Astrocyte (in vitro differentiated cells and primary cell): Measurements from ENCODE around the gene FGFRL1. TPM values are rescaled to one million over a fixed set of nuclear protein-coding genes. Genes with fewer than 3 reads are reported as not detected.
A peak's percentile ranks its signal among the peaks of the same experiment; 100 is the strongest.

Experiments used
- DNase-seq: peaks from one replicate; pipeline ENCODE4 v3.0.0-alpha.2; 2010; ENCODE audit warnings: low read depth
- FAIRE-seq: peaks from 2 replicates; lab custom pipeline; 2011; peaks lifted over from hg19 to GRCh38; lab: Jason Lieb, UNC
- H2AFZ ChIP-seq: 2 replicates; pipeline ENCODE4 v1.6.0; 2012; ENCODE audit warnings: low read depth, low read length, inconsistent platforms
- H3K27ac ChIP-seq: 2 replicates; pipeline ENCODE4 v1.5.1; 2011; ENCODE audit warnings: low read depth, low read length, inconsistent platforms
- H3K27me3 ChIP-seq: 2 replicates; pipeline ENCODE4 v1.6.0; 2011; ENCODE audit warnings: low read length, inconsistent platforms; ENCODE audit not compliant: insufficient read depth
- H3K36me3 ChIP-seq: 2 replicates; pipeline ENCODE4 v1.5.1; 2011; ENCODE audit warnings: low read length, inconsistent platforms; ENCODE audit not compliant: insufficient read depth
- H3K4me1 ChIP-seq: 2 replicates; pipeline ENCODE4 v1.5.1; 2011; ENCODE audit warnings: low read length, inconsistent platforms; ENCODE audit not compliant: insufficient read depth
- H3K4me2 ChIP-seq: 2 replicates; pipeline ENCODE4 v1.6.0; 2012; ENCODE audit warnings: low read length, inconsistent platforms
- H3K4me3 ChIP-seq: 2 replicates; pipeline ENCODE4 v1.5.1; 2011; ENCODE audit warnings: low read depth, mild to moderate bottlenecking, low read length, inconsistent platforms; ENCODE audit not compliant: insufficient read depth
- H3K79me2 ChIP-seq: 2 replicates; pipeline ENCODE4 v1.6.0; 2012; ENCODE audit warnings: mild to moderate bottlenecking, low read length, inconsistent platforms; ENCODE audit not compliant: insufficient read depth
- H3K9ac ChIP-seq: 2 replicates; pipeline ENCODE4 v1.6.0; 2012; ENCODE audit warnings: mild to moderate bottlenecking, low read length, inconsistent platforms
- H3K9me3 ChIP-seq: 2 replicates; pipeline ENCODE4 v1.5.1; 2012; ENCODE audit warnings: low read depth, mild to moderate bottlenecking, low read length, inconsistent platforms; ENCODE audit not compliant: insufficient read depth
- H4K20me1 ChIP-seq: 2 replicates; pipeline ENCODE4 v1.6.0; 2012; ENCODE audit warnings: low read length, inconsistent platforms; ENCODE audit not compliant: insufficient read depth
- H3K27ac Mint-ChIP-seq: one replicate; pipeline ENCODE4 v1.8.0; 2021; ENCODE audit warnings: mild to moderate bottlenecking, mixed read lengths; ENCODE audit not compliant: unreplicated experiment
- H3K27me3 Mint-ChIP-seq: one replicate; pipeline ENCODE4 v1.8.0; 2021; ENCODE audit warnings: low read depth, mixed read lengths; ENCODE audit not compliant: unreplicated experiment
- H3K36me3 Mint-ChIP-seq: one replicate; pipeline ENCODE4 v1.8.0; 2021; ENCODE audit warnings: low read depth, mixed read lengths; ENCODE audit not compliant: unreplicated experiment
- H3K4me1 Mint-ChIP-seq: one replicate; pipeline ENCODE4 v1.8.0; 2021; ENCODE audit warnings: low read depth, mixed read lengths; ENCODE audit not compliant: unreplicated experiment
- H3K4me3 Mint-ChIP-seq: one replicate; pipeline ENCODE4 v1.8.0; 2021; ENCODE audit warnings: mild to moderate bottlenecking, moderate library complexity, mixed read lengths; ENCODE audit not compliant: unreplicated experiment
- H3K9me3 Mint-ChIP-seq: one replicate; pipeline ENCODE4 v1.8.0; 2021; ENCODE audit warnings: mild to moderate bottlenecking, mixed read lengths; ENCODE audit not compliant: unreplicated experiment
- EZH2 ChIP-seq: IDR thresholded peaks from 2 replicates; pipeline ENCODE4 v1.6.1; 2012; ENCODE audit warnings: mild to moderate bottlenecking, low read length, inconsistent platforms; ENCODE audit not compliant: insufficient read depth
- total RNA-seq: library from RNA; stranded (reverse); gene quantifications from 2 replicates; pipeline ENCODE4 v1.2.1, GENCODE V29; 2021
- TF ChIP-seq, protein P1 (sequence below): IDR thresholded peaks from 2 replicates; pipeline ENCODE4 v1.5.1; 2011; ENCODE audit warnings: low read depth, mild to moderate bottlenecking, inconsistent platforms, low read length, moderate library complexity; ENCODE audit not compliant: insufficient read depth

The FGFRL1 gene
- total RNA-seq, 1 donor from 2014 or later = 64.2 TPM

DNA sequence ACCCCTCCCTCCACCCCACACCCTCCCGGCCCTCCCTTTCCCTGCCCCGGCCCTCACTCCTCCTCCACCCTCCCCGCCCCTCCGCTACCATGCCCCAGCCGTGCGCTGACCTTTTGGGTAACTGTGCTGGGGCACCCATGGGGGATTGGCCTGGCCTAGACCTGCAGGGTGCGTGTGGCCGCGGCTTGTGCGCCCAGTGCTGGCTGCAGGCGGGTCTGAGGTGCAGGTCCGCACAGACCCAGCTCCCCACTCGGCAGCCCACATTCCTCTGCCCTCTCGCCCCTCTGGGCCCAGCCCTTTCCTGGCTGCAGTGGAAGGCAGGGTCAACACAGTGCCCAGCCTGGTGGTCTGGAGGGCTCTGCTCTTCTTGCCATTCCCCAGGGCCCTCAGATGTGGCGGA lies 24.7 kb downstream of the FGFRL1 start:
- H3K9me3 Mint-ChIP-seq = no peaks in the 10 kb centered on the region
- no peak for FAIRE-seq
- H3K27me3 Mint-ChIP-seq = no peaks in the 10 kb centered on the region

DNA sequence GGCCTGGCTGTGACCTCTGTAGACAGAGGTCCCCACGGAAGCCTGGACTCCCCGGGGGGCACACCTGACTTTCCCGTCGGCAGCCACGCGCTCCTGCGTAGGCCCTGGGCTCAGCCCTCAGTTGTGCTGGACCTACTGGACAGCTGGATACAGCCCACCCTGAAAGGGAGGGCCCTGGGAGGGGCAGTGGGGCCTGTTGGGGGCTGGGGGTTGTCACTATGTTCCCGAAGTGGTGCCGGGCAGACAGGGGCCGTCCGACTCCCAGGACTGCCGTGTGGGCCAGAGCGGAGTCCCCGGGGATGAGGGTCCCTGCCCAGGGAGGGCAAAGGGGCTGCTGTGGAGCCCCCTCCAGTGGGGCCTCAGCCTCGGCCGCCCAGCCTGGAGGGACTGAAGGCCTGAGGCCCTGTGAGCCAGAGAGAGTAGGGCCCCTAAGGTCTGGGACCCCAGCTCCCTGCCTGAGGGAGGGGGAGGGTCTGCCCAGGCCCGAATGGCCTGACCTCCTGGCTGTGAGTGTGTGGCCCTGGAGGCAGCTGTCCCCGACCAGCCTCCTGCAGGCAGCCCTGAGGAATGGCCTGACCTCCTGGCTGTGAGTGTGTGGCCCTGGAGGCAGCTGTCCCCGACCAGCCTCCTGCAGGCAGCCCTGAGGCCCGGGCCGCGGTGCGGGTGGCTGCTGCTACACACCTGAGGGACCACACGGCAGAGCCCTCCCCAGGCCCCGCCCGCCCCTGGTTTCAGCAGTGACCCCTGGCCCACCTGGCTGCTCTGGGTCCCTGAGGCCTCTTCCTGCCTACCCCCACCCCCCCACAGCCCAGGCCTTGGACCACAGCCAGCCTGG lies 25.8 kb downstream of the FGFRL1 start:
- Mint-ChIP-seq H3K36me3 (no peaks in the 10 kb centered on the region), H3K9me3 (no peaks in the 10 kb centered on the region), H3K27ac (no peak overlapping the region), H3K4me1 (peaks cover 5% of the 10 kb centered on the region), H3K27me3 (no peaks in the 10 kb centered on the region), H3K4me3 (no peak overlapping the region)
- Histone ChIP-seq H2AFZ (no peak overlapping the region), H3K79me2 (no peaks in the 10 kb centered on the region), H3K36me3 (no peaks in the 10 kb centered on the region), H3K4me3 (no peak overlapping the region), H4K20me1 (no peaks in the 10 kb centered on the region), H3K27ac (no peak overlapping the region), H3K4me1 (peaks cover 45% of the 10 kb centered on the region), H3K9ac (no peak overlapping the region), H3K27me3 (no peaks in the 10 kb centered on the region), H3K4me2 (no peak overlapping the region), H3K9me3 (no peaks in the 10 kb centered on the region)
- no peak for FAIRE-seq
- DNase-seq = no peak
- no peak for TF ChIP-seq EZH2
- TF ChIP-seq, protein P1, sequence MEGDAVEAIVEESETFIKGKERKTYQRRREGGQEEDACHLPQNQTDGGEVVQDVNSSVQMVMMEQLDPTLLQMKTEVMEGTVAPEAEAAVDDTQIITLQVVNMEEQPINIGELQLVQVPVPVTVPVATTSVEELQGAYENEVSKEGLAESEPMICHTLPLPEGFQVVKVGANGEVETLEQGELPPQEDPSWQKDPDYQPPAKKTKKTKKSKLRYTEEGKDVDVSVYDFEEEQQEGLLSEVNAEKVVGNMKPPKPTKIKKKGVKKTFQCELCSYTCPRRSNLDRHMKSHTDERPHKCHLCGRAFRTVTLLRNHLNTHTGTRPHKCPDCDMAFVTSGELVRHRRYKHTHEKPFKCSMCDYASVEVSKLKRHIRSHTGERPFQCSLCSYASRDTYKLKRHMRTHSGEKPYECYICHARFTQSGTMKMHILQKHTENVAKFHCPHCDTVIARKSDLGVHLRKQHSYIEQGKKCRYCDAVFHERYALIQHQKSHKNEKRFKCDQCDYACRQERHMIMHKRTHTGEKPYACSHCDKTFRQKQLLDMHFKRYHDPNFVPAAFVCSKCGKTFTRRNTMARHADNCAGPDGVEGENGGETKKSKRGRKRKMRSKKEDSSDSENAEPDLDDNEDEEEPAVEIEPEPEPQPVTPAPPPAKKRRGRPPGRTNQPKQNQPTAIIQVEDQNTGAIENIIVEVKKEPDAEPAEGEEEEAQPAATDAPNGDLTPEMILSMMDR = no peak

More for the DNA sequence above, 24.7 kb downstream of the FGFRL1 start:
- no peak for DNase-seq
- no peaks in the 10 kb centered on the region for H3K79me2 ChIP-seq
- TF ChIP-seq, protein P1 = no peak
- no peak overlapping the region for H2AFZ ChIP-seq
- no peaks in the 10 kb centered on the region for H3K36me3 ChIP-seq
- Mint-ChIP-seq H3K27ac (no peak overlapping the region), H3K4me3 (no peak overlapping the region), H3K36me3 (no peaks in the 10 kb centered on the region), H3K4me1 (peaks cover 2% of the 10 kb centered on the region)
- H3K9me3 ChIP-seq = no peaks in the 10 kb centered on the region
- no peak overlapping the region for H3K9ac ChIP-seq
- no peak overlapping the region for H3K4me2 ChIP-seq
- H3K27ac ChIP-seq = no peak overlapping the region
- peaks cover 34% of the 10 kb centered on the region for H3K4me1 ChIP-seq
- no peak overlapping the region for H3K4me3 ChIP-seq
- no peaks in the 10 kb centered on the region for H4K20me1 ChIP-seq
- no peaks in the 10 kb centered on the region for H3K27me3 ChIP-seq

DNA sequence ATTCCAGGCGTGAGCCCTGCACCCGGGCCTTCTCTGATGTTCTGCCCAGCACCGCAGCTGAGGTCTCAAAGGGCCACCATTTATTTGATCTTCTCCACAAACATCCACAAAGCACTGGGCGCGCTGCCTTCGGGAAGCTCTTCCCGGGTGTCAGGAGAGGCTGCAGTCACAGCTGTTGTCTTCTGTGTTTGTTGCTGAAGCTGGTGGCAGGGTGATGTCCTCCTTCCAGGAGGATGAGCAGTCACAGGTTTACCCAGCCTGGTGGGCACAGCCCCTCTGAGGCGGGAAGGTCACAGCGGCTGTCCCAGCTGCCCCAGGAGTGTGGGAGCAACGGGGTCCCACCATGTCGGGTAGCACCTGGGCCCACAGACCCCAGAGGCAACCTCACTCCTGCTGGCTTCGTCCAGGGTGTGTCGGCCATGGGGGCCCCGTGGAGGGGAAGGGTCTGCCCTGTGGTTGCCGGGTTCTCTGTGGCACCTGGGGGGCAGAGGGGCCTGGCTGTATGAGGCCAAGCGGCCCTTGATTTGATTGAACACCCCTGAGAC lies 27.6 kb downstream of the FGFRL1 start:
- H3K79me2 ChIP-seq = no peaks in the 10 kb centered on the region
- no peaks in the 10 kb centered on the region for H3K9me3 Mint-ChIP-seq
- no peak overlapping the region for H3K27ac Mint-ChIP-seq
- H3K36me3 Mint-ChIP-seq = no peaks in the 10 kb centered on the region
- H3K4me3 ChIP-seq = no peak overlapping the region
- H3K4me2 ChIP-seq = no peak overlapping the region
- no peaks in the 10 kb centered on the region for H3K27me3 ChIP-seq
- no peak for DNase-seq
- no peak for FAIRE-seq
- H4K20me1 ChIP-seq = no peaks in the 10 kb centered on the region
- H3K4me1 Mint-ChIP-seq = peaks cover 10% of the 10 kb centered on the region
- H3K4me3 Mint-ChIP-seq = no peak overlapping the region
- no peaks in the 10 kb centered on the region for H3K27me3 Mint-ChIP-seq
- H3K27ac ChIP-seq = no peak overlapping the region
- peak overlapping the region; percentile 30 for H3K9ac ChIP-seq
- H3K4me1 ChIP-seq = peaks cover 49% of the 10 kb centered on the region
- H3K36me3 ChIP-seq = no peaks in the 10 kb centered on the region
- no peaks in the 10 kb centered on the region for H3K9me3 ChIP-seq
- H2AFZ ChIP-seq = peak overlapping the region; percentile 28
- TF ChIP-seq, protein P1 = no peak
- TF ChIP-seq EZH2 = no peak
